CD4-positive, alpha-beta T cell treated with Interleukin-1 beta for 1 hour (primary cell): ENCODE results near the gene DCST1.

ENCODE experiments used
- DNase-seq, 2 donors: peaks; one replicate each; pipeline ENCODE4 v3.0.0-alpha.2; 2020 to 2022

The DCST1 gene

DNA sequence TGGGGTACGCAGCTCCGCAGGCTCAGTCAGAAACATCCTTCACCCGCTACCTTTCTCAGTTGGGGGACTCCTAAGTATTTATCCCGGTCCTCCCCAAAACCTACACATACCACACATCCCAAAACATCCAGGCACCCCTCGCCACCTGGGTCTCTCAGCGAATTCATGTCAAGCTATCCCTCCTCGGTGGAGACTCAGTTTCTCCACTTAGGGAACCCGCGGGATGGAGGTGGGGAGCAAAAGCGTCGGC lies 32.3 kb upstream of the DCST1 start:
- no peak for DNase-seq

DNA sequence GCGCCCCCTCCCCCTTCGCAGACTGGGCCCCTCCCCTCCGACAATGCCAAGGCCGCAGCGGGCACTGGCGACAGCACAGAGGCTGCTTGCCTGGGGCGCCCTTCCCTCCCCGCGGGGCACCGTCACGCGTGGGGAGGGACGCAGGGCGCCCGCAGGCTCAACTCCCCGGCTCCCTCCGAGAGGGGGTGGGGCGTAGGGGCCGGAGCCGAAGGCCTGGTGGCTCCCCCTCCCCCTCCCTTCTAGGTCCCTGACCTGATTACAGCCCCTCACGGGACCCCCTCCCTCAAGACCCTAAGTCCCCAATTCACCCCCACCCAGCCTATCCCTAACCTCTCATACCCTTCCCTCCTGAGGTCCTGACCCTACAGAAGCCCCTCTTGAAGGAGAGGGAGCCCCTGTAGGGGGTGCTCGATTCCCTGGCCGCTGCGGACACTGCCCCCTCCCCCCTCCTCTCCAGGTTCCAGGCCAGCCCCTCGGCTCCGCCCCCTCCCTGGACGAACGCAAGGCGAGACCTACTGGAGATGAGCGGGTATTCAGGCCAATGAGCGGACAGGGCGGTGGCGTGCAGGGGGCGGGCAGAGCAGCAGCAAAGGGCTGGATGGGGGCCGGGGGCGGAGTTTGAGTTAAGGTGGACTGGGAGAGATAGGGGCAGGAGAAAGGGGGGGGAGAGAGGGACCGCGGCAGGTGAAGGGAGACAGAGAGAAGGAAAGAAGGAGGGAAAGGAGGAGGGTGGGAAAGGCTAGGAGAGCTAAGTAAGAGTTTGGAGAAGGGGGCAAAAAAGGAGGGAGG lies 31.8 kb upstream of the DCST1 start:
- peak; percentile 97 to 98 for DNase-seq

DNA sequence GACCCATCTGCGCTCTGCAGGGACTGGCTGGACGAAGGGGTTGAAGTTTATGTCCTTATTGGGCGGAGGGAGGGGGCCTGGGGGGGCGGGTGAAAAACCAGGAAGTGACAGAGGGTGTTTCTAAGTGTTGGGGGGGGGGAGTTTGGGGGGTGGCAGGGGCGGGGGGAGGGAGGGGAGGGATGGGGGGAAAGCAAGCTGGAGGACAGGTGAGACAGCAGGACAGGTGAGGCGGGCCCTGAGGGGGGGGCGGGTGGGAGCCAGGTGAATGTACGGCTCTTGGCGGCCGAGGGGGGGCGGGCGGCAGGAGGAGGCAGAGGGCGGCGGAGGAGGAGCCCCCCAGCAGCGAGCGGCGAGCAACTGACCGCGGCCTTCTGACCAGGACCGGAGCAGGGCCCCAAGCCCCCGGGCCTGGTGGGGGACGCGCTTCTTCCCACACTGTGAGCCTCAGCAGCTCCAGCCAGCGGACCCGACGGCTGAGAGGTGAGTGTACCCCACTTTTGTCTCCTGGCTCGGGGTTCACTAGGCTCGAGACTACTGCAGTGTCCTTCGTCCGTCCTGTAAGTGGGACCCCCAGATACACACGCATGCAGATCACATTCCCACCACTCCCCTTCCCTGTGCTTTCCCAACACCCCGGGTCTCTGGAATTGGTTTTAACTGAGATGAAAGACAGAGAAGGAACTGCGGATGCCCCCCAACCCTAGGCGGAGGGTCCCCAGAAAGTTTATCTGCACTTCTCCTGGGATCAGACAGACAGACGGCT lies 31.0 kb upstream of the DCST1 start, which contains the start of gene ZBTB7B:
ZBTB7B (plus strand) TSS at position 339 of the 763 bp plus-strand sequence. CDS start 11,859 bp downstream, outside the sequence.
- DNase-seq = no peak

DNA sequence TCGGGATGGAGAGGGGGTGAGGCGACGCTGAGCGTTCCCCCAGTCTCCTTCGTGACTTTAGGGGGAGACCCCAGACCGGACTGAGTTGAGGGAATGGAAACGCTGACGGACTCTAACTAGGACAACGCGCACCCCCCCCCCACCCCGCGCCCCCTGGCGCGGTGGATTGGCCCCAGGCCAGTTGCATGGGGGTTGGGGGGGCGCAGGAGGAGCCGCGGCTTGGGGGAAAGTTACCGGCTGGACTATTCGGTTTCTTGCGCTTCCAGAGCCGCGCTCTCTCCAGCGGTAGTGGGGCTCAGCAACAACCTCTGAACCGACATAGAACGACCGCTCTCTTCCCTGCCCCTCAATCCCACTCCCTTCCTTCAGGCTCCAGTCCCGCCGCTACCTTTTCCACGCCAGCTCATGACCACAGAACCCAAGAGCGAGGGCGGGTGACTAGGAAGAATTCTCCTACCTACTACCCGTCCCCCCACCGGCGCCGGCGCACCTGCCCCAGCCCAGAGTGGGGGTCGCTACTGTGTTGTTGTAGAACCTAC lies 30.3 kb upstream of the DCST1 start:
- no peak for DNase-seq

DNA sequence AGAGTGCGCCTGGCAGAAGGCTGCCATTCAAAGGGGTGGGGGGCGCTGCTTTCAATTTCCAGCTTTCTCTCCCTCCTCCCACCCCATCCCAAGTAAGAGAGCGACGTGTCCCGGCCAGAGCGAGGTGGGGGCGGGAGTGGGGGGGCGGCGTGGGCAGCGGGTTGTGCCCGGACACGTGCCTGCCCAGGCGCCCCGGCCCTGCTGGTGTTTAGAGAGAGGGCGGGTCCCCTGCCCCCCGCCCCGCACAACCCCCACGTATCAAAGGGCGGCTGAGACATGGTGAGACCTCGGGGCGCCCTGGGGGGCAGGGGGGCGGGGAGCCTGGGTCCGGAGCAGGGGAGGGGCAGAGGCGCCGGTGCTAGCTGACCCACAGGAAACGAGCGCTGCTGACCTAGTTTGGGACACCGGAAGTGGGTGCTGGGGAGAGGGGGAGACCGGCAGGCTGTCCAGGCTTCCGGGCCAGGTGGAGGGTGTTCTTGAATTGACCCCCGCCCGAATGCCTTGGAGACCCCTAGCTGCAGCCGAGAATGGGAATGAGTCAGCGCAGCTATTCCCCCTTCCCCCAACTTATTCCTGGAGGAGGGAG lies 29.8 kb upstream of the DCST1 start:
- no peak for DNase-seq

DNA sequence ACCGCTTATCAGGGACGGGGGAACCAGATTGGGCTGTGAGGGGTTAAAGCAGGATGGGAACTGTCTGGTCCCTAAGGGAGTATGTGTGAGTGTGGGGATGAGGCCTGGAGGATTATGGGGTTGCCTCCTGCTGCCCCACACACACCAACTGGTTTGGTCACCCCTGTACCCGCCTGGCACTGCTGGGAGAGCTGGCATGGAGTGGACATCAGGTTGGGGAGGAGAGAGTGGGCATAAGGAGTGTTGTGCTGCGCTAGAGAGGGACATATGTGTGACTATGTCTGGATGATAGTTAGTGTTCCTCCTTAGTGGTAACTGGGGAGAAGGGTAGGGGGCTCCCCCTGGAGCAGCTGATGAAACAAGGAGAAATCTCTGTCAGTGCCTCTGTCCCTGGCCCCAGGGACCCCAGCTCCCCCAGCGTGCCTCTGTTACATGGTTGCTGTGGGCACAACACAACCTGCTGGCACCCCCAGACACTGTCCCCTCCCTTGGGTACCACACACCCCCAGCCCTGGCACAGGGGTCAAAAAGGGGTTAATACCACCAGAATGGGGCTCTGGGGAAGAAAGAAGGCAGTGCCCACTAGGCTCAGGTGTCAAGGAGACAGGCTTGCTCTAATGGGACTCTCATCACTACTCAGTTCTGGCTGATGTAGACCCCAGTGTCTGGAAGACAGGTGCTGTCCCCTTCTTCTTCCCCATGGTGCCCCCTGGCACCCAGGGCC lies 29.1 kb upstream of the DCST1 start:
- no peak for DNase-seq

DNA sequence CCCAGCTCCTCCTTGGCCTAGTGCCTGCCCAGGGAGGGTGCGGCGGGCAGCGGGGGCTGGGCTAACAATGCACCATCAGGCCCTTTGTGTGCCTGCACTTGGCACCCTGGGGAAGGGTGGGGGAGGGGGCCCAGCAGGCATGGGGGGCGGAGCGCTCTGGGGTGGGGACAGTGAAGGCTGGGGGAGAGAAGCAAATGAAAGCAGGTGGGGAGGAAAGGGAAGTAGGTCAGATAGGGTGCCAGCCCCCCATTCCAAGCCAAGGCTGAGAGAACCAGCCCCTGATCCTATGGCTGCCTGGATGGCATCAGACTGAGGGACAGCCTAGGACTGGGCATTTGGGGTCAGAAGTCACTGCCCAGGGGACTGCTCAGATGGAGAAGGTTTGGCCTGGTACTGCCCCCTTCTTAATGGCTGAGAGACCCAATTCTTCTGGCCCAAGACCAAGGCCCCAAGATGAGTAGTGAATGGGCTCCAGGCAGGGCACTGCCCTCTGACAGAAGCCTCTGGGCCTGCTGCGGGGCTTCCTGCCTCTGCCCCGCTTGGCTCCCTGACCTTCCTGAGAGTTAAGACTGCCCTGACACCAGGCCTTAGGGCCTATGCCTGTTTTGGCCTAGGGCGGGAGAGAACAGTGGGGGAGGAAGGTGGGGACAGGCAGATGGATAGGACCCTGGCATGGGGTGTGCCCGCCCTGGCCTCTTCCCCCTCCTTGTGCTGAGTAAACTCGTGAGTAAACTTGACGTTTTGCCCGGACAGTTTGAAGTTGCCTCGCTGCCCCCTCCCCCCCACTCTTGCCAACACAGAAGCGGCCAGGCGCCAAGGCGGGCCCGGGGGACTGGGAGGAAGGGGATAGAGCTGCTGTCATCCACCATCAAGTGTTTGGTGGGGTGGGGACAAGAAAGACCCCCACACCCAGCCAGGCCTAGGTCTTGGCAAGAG lies 28.3 kb upstream of the DCST1 start:
- DNase-seq = peak; percentile 56 to 61

DNA sequence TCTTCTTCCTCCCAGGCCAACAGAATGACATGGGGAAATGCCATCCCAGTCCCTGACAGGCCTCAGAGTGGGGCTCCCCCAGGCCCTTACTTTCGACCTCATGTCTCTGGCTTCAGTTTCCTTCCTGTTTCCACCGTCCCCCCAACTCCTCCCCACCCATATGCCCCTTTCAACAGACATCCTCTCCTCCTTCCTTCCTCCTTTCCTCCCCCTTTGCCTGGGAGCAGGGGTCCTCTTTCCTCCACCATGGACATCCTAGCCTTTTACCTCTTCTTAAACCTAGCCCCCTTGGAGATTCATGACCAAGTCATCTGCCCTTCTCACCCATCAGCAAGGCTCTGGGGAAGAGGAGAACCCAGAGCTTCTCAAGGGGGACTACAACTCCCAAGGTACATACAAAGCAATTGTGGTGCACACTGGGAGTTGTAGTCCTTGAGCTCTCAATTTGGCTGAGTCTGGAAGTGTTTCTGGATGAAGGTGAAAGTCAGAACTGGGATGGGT lies 27.0 kb upstream of the DCST1 start:
- DNase-seq = peak; percentile 57 to 64

DNA sequence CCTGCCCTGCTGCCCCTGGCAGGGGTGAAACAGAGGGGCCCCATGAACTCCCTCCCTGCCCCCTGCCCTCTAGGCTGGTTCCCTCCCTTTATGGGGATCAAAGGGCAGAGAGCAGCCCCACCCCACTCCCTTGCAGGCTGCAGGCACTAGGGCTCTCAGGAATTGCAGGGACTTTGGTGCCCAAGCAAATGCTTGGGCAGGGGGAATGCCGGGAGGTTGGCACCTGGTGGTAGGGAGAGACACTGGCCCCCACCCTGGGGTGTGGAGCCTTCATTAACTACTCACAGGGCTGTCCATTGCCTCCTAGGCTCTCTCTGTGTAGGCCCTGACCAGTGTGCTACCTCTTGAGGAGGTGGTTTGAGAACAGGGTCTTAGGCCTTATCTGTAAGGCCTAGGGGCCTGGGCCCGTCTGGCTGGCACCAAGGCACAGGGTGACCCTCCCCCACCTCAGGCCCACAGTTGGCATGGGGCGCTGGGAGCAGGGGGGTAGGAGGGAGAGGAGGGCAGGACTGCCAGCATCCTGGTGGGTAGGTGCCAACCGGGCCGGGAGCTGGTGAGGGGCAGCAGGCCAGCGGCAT lies 26.3 kb upstream of the DCST1 start:
- no peak for DNase-seq

DNA sequence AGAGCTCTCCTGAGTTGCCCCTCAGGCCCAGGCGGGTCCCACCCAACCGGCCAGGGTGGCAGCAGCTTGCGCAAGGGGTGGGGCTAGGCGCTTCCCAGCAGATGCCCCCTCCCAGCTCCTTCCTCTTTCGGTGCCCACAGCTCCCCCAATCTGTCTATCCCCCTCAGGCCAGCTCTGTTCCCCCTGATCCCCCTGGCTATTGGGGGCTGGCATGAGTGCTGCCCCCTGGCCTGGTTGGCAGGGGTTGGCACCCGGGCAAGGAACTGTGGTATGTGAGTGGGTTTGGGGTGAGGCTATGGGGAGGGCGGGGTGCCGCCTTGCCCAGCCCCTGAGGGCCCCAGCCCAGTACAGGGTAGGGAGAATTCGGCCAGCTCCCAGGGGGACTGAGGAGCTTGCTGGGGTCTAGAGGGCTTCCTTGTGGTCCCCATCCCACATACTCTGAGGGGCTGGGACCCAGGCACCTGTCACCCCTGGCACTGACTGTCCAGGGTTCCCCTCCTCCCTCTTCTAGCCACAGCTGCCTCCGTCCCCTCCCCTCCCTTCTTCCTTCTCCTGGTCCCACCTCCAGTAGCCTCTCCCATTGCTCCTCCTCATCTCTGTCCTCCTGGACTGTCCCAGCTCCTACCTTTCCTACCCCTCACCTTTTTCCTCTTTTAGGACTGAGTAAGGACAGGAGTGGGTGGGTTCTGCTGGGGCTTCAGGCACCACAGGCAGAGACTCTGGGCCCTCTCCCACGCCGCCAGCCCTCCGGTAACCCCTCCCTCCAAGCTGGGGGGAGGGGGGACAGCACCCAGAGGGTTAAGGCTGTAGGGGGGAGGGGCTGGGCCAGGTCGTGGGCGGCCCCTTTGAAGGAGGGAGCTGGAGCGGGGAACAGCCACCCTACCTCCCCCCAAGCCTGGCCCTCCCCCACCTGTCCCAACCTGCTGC lies 25.3 kb upstream of the DCST1 start:
- no peak for DNase-seq

DNA sequence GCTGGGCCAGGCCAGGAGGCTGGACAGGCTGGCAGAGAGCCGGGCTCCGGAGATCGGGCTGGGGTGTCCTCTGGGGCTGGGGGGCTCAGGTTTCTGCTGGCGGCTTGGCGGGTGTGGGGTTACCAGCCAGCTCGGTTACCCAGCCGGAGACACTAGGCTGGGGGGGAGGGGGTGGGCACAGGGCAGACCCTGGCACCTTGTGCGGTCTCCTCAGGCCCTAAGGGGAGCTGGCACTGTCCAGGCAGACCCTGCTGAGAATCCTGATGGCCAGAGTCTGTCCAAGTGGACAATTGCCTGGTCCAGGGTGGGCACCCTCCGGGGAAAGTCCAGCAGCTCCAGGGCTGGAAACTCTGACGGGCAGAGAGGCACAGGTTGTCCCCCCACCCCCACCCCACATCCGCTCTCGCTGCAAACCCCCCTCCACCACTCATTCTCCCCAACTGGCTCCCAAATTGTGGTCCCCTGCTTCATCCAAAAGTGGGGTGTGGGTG lies 24.4 kb upstream of the DCST1 start:
- DNase-seq = no peak

DNA sequence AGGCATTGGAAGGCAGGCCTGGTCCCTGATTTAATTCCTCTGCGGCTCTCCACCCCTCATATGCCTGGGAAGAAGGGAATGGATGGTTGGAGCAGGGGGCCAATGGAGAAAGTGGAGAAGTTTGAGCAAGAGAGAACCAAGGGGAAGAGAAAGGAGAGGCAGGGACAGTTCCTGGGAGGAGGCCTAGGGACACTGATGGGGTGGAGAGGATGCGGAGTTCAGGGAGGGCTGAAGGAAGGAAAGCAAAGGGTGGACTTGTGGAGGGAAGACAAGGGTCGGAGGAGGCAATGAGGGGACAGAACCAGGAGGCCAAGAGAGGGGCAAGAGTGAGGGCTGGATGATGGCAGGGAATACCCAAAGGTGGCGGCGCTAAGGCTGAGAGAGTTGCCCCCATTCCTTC lies 23.9 kb upstream of the DCST1 start:
- no peak for DNase-seq

DNA sequence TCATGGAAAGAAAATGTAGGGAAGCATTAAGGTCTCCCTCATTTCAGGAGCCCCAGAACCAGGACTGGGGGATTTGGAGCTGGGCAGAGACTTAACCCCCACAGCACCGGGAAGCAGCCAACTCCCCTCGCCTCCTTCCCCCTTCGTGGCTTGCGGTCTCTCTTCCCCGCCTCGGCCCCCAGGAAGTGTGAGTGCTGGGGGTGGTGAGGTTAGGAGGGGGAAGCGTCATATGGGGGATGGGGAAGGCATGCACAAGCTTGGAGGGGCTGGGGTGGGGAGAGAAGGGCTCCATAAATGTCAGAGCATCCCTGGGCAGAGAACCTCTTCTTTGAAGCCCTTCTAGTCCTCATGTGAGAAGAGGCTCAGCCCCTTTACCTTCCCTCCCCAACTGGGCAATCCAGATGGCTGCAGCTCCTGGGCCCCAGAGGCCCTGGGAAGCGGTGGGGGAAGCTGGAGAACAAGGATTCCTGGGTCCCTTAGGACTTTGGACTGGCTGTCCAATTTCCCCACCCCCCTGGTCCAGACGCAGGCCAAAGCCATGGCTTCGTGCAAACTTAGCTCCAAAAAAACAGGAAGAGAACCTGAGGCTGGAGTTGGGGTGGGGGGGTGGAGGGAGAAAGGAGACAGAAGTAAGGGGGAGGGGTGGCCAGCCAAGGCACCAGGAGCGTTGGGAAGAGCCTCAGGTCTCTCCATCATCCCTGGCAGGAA lies 23.3 kb upstream of the DCST1 start:
- DNase-seq = peak in 1 of 2 donors; percentile 37

DNA sequence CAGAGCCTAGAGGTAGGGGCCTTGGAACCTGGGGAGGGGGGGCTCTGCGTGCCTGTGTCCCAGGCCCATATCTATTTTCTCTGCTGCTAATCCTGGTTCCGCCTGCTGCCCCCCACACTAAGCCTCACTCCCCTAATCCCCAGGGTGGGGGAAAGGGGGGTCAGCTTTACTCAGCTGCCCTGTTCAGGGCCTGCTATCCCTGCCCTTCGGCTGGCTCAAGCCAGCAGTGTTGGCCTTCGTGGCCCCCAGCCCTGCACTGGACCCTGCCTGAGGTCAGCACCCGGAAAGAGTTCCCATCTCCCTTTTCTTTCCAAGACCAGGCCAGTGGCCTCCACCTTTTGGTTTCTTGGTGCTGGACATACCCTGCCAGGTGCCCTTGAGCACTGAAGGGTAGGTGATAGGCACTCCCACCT lies 22.6 kb upstream of the DCST1 start:
- no peak for DNase-seq

DNA sequence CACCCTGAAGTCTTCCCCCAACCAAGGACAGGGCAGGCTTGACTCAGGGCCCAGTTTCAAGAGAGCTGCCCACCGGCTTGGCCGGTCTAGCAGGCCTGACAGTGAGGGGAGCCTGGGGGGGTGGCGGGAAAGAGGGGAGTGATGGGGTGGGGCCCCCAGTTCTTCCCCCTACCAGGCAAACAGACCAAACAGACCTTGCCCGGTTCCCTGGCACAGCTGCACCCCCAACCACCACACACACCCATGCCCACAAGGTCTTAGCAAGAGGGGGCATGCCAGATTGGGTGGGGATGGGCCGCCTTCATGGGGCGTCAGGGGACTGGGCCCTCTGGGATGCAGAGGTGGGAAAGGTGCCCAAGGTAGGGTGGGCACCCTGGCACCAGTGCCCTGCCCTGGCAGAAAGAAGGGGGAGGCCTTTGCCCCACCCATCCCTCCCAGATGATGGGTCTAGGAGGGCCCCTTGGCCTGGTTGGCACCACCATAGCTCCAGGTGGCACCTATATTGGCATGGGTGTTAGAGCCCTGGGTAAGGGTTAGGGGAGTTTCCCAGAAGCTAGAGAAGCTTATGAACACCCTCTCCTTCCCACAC lies 22.1 kb upstream of the DCST1 start:
- no peak for DNase-seq

DNA sequence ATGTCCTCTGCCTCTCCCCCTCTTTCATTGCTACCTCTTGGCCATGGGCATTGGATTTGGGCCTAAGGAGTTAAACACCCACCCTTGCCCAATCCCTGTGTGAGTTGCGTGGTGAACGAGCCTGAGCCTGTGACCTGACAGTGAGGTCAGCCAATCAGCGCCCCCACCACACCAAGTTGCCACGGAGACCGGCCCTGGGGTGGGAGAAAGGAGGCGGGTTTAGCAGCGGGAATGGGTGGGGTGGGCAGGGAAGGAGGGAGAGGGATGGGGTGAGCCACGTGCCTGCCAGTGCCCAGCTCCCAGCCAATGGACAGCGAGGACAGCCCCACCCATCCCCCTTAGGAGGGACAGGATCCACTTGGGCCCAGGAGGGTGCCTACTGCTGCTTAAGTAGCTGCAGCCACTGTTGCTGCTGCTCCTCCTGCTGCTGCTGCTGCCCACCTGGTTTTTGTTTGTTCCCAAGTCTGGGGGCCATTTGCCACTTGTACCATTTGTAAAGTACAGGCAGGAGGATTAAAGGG lies 21.5 kb upstream of the DCST1 start:
- DNase-seq = peak; percentile 41 to 58

DNA sequence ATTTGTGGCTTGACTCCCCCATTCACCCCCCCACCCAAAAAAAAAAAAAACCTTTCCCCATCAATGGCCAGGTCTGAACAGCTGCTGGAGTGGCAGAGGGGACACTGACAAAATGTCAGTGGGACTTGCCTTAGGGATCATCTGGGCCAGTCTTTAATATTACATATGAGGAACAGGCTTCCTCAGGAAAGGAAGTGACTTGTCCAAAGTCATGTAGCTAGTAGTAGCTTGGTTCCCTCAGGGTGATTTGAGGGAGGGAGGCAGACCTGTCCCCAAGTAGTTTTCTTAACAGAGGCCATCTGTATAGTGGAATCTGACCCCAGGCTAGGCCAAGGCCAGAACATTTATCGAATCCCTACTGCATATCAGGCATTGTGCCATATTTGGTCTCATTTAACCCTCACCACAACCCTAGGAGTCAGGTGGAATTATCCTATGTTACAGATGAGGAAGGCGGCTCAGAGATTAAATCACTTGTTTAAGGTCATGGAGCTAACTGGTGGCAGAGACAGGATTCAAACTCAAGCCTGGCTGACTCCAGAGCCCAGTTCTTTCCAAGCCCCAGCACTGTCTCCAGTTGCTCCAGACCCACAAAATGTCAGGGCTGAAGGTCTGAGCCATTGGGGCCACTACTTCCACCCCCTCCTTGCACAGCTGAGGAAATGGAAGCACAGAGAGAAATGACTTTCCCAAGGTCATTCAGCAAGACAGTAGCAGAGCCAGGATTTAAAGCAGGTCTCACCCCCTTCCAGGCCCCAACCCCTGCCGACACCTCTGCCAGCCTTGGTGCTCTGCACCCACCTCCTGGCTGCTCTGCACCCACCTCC lies 20.6 kb upstream of the DCST1 start:
- DNase-seq = peak in 1 of 2 donors; percentile 16

DNA sequence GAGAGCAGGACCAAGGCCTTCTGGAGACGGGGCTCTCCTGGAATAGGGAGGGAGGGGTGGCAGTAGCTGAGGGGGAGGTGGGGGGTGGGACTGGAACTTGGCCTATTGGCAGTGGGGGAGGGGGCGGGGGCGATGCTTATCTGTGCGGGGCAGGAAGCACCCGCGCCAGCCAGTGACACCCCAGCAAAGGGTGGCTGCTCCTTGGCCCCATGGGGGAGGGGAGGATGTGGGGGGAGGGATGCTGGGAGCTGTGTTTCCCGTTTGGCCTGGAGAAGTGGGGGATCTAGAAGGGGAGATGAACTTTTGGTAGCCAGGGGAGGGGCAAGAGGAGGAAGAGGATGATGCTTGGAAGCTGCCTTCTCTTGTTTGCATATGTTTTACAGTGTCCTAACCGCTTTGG lies 20.0 kb upstream of the DCST1 start:
- DNase-seq = peak in 1 of 2 donors; percentile 44
